Measurements from ENCODE around the gene DNPEP. TPM values are rescaled to one million over a fixed set of nuclear protein-coding genes. Genes with fewer than 3 reads are reported as not detected.

Gene DNPEP
- total and polyA plus RNA-seq, 2 experiments from 2014 or later, result 49.2 to 67.9 TPM

- TF ChIP-seq ZNF462 (CRISPR knock-in tag; IDR thresholded peaks at IDR 0.05) (no peak), ZNF114 (CRISPR knock-in tag; IDR thresholded peaks at IDR 0.05) (no peak)
Measured at GRCh38 chr2:219350710-219351221, 36.9 kb downstream of the DNPEP start (continued).

GRCh38 chr2:219350215-219350614, 37.5 kb downstream of the DNPEP start:
- H3K4me3 Mint-ChIP-seq, result no peak overlapping the region
- no peaks in the 10 kb centered on the region for H3K36me3 Mint-ChIP-seq (ENCODE audit: low read depth)
- DNase-seq (ENCODE audit: low spot score) (no peak), ATAC-seq (no peak)
- Histone ChIP-seq H3K9me2 (ENCODE audit: insufficient read depth) (no peaks in the 10 kb centered on the region), H3F3A (replicated peaks; ENCODE audit: low read depth) (no peaks in the 10 kb centered on the region), H3K36me3 (ENCODE audit: insufficient read depth) (no peaks in the 10 kb centered on the region), H3K79me2 (replicated peaks; ENCODE audit: insufficient read depth) (no peaks in the 10 kb centered on the region), H3K4me1 (ENCODE audit: insufficient read depth) (no peaks in the 10 kb centered on the region), H3K4me3 (no peak overlapping the region), H3K27ac (ENCODE audit: low read depth) (no peak overlapping the region), H3K27me3 (ENCODE audit: insufficient read depth) (peaks cover 3% of the 10 kb centered on the region; the same call in 1 of the 2 replicates), H4K20me1 (replicated peaks; ENCODE audit: insufficient read depth) (no peaks in the 10 kb centered on the region; the same call in 1 of the 2 replicates), H2AFZ (no peak overlapping the region), H3K4me2 (no peak overlapping the region)
- H3K27me3 Mint-ChIP-seq (ENCODE audit: insufficient read depth, low read depth, poor library complexity), result peaks cover 13% of the 10 kb centered on the region
- H3K27ac Mint-ChIP-seq, result no peak overlapping the region
- no peaks in the 10 kb centered on the region for H3K9me3 Mint-ChIP-seq
- peaks cover 3% of the 10 kb centered on the region; the same call in 2 of the 3 replicates for H3K4me1 Mint-ChIP-seq
- TF ChIP-seq NANOG (IDR thresholded peaks at IDR 0.05; ENCODE audit: borderline replicate concordance), result no peak
- no peak for TF ChIP-seq ZNF114 (CRISPR knock-in tag; IDR thresholded peaks at IDR 0.05)
- TF ChIP-seq STAT1 (IDR thresholded peaks at IDR 0.05; ENCODE audit: unreplicated experiment), result no peak
- no peak for TF ChIP-seq CTCF (conservative IDR thresholded peaks at IDR 0.05; ENCODE audit: low read depth in 2 of 2)
- TF ChIP-seq ZNF331 (CRISPR knock-in tag; IDR thresholded peaks at IDR 0.05; ENCODE audit: low read depth), result no peak
- no peak for TF ChIP-seq JUNB (IDR thresholded peaks at IDR 0.05; ENCODE audit: unreplicated experiment)
- TF ChIP-seq POLR2AphosphoS5 (IDR thresholded peaks at IDR 0.05; ENCODE audit: low read depth), result no peak
- TF ChIP-seq EZH2phosphoT487 (IDR thresholded peaks at IDR 0.05; ENCODE audit: unreplicated experiment), result no peak
- TF ChIP-seq CREB1 (CRISPR knock-in tag; IDR thresholded peaks at IDR 0.05; ENCODE audit: low read depth), result no peak
- no peak for TF ChIP-seq REST (IDR thresholded peaks at IDR 0.05; ENCODE audit: unreplicated experiment)
- TF ChIP-seq EZH2 (IDR thresholded peaks at IDR 0.05; ENCODE audit: low read depth, unreplicated experiment), result no peak
- no peak for TF ChIP-seq ETS1 (IDR thresholded peaks at IDR 0.05)
